Glutamatergic neuron (in vitro differentiated cells): ENCODE results near the gene NSA2. TPM values are rescaled to one million over a fixed set of nuclear protein-coding genes. Genes with fewer than 3 reads are reported as not detected.

Source experiments
- DNase-seq: peaks from one replicate; pipeline ENCODE4 v3.0.0; 2022
- H3K27ac Mint-ChIP-seq: one replicate; pipeline ENCODE4 v1.8.0; 2020; ENCODE audit warnings: mild to moderate bottlenecking, mixed read lengths, inconsistent platforms; ENCODE audit not compliant: unreplicated experiment
- H3K27me3 Mint-ChIP-seq: one replicate; pipeline ENCODE4 v1.8.0; 2020; ENCODE audit warnings: mild to moderate bottlenecking, moderate library complexity, mixed read lengths, inconsistent platforms; ENCODE audit not compliant: unreplicated experiment
- H3K36me3 Mint-ChIP-seq: one replicate; pipeline ENCODE4 v1.8.0; 2020; ENCODE audit warnings: mild to moderate bottlenecking, mixed read lengths, inconsistent platforms; ENCODE audit not compliant: unreplicated experiment
- H3K4me1 Mint-ChIP-seq: one replicate; pipeline ENCODE4 v1.8.0; 2020; ENCODE audit warnings: mild to moderate bottlenecking, low read depth, mixed read lengths, inconsistent platforms; ENCODE audit not compliant: unreplicated experiment
- H3K4me3 Mint-ChIP-seq: one replicate; pipeline ENCODE4 v1.8.0; 2020; ENCODE audit warnings: mild to moderate bottlenecking, mixed read lengths, inconsistent platforms; ENCODE audit not compliant: unreplicated experiment
- H3K9me3 Mint-ChIP-seq: one replicate; pipeline ENCODE4 v1.8.0; 2020; ENCODE audit warnings: mild to moderate bottlenecking, moderate library complexity, mixed read lengths, inconsistent platforms; ENCODE audit not compliant: unreplicated experiment
- CTCF ChIP-seq: fragments of 200-600 bp; sonication (generic); IDR thresholded peaks from one replicate; pipeline ENCODE4 v1.5.0; 2021; ENCODE audit not compliant: partially characterized antibody, unreplicated experiment
- total RNA-seq: library from RNA; stranded (reverse); fragmentation: NEBNext Ultra II Directional; extraction: Animal tissue kit (Norgen Biotek cat#: 25700); gene quantifications from one replicate; pipeline ENCODE4 v1.2.1, GENCODE V29; 2021; ENCODE audit not compliant: unreplicated experiment

Gene NSA2
- total RNA-seq, 1 donor from 2014 or later = 43.9 TPM

DNA sequence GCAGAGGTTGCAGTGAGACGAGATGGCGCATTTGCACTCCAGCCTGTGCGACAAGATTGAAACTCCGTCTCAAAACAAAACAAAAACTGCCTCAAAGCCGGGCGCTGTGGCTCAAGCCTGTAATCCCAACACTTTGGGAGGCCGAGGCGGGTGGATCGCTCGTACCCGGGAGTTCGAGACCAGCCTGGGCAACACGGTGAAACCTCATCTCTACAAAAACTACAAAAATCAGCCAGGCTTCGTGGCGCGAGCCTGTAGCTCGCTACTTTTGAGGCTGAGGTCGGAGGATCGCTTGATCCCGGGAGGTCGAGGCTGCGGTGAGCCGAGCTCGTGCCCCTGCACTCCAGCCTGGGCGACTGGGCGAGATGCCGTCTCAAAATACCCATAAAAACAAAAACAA is 1.1 kb upstream of the NSA2 start:
- peaks cover 4% of the 10 kb centered on the region for H3K4me1 Mint-ChIP-seq
- H3K27ac Mint-ChIP-seq = peak overlapping the region; percentile 44
- no peak for TF ChIP-seq CTCF
- H3K9me3 Mint-ChIP-seq = no peaks in the 10 kb centered on the region
- DNase-seq = no peak
- no peaks in the 10 kb centered on the region for H3K27me3 Mint-ChIP-seq
- H3K36me3 Mint-ChIP-seq = no peaks in the 10 kb centered on the region
- peak overlapping the region; percentile 95 for H3K4me3 Mint-ChIP-seq

DNA sequence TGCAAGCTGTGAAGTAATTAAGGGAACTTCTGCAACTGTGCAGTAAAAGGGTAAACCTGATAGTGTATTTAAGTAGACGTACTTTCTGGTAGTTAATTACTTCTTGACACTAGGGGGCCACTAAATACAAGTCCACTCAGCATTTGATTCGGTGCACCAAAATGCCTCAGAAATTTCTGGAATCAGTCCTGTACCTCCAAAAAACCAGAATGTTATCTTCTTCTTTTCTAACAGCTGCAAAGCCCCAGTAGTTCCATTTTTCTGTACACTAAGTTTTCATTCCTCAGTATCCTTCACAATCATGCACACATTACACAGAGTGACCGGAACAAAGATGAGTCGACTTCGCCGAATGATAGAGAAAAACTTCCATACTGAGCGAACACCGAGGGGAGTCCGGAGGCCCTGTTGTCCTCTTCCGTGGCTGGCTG is 616 bp upstream of the NSA2 start:
- Mint-ChIP-seq H3K4me3 (peak overlapping the region; percentile 95), H3K27me3 (no peaks in the 10 kb centered on the region), H3K4me1 (peaks cover 4% of the 10 kb centered on the region), H3K27ac (peak overlapping the region; percentile 63), H3K36me3 (no peaks in the 10 kb centered on the region), H3K9me3 (no peaks in the 10 kb centered on the region)
- no peak for DNase-seq
- peak; percentile 70 for TF ChIP-seq CTCF

GRCh38 chr5:74767579-74767913 is 497 bp downstream of the NSA2 start:
- DNase-seq = no peak

GRCh38 chr5:74772359-74772758 is 5.3 kb downstream of the NSA2 start:
- H3K27ac Mint-ChIP-seq = no peak overlapping the region
- H3K36me3 Mint-ChIP-seq = no peaks in the 10 kb centered on the region
- H3K27me3 Mint-ChIP-seq = no peaks in the 10 kb centered on the region
- DNase-seq = no peak
- H3K4me1 Mint-ChIP-seq = no peaks in the 10 kb centered on the region
- H3K9me3 Mint-ChIP-seq = no peaks in the 10 kb centered on the region
- TF ChIP-seq CTCF = no peak
- H3K4me3 Mint-ChIP-seq = no peak overlapping the region

More at GRCh38 chr5:74767579-74767913, 497 bp downstream of the NSA2 start:
- H3K36me3 Mint-ChIP-seq = no peaks in the 10 kb centered on the region
- no peak for TF ChIP-seq CTCF
- no peaks in the 10 kb centered on the region for H3K9me3 Mint-ChIP-seq
- H3K27ac Mint-ChIP-seq = peak overlapping the region; percentile 69
- peaks cover 4% of the 10 kb centered on the region for H3K4me1 Mint-ChIP-seq
- H3K4me3 Mint-ChIP-seq = peak overlapping the region; percentile 95
- H3K27me3 Mint-ChIP-seq = no peaks in the 10 kb centered on the region

GRCh38 chr5:74778609-74779008 is 11.6 kb downstream of the NSA2 start:
- Mint-ChIP-seq H3K36me3 (no peaks in the 10 kb centered on the region), H3K27ac (no peak overlapping the region), H3K4me3 (no peak overlapping the region), H3K9me3 (no peaks in the 10 kb centered on the region), H3K4me1 (no peaks in the 10 kb centered on the region), H3K27me3 (no peaks in the 10 kb centered on the region)
- no peak for DNase-seq
- TF ChIP-seq CTCF = no peak
